ENCODE results near the gene FASN.

The FASN gene

DNA sequence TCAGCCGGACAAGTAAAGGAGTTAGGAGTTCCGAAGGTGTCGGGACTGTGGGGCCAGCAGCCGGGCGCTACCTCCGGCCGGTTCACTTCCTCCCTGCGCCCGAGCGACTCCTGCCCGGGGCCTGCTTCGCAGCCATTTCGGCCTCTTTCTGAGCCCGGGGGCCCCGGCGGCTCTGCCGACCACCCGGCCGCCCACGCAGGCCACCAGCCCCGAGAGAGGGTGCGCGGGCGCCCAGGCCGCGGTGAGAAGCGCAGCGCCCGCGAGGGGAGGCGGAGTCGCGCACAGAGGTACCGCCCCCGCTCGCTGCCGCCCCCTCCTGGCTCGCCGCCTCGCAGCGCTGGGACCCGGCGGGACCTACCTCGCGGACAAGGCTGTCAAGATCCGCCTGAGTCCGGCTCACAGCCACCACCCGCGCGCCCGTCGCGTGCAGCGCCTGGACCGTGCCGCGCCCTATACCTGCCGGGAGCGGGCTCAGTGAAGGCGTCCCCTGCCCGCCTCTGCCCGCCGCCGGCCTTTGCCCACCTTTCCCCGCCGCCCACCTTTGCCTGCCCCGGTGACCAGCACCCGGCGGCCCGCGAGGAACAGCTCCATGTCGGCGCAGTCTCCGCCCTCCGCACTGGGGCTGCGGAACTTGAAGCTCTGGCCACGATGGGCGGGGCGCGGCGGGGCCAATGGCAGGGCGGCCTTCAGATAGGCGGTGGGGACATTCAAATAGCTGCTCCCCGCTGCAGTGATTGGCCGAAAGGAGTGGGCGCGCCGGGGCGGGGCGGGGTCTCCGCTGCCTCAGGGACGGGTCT is 60.7 kb downstream of the FASN start, which contains the start of gene DCXR:
DCXR (minus strand) TSS at position 606 of the 797 bp plus-strand sequence; CDS start at position 591, 15 bp downstream.
- peak; percentile 96 for DNase-seq

GRCh38 chr17:82036634-82037091 is 61.4 kb downstream of the FASN start:
- DNase-seq: no peak

- DNase-seq: no peak
Observed at GRCh38 chr17:82035956-82036633, 61.9 kb downstream of the FASN start.

DNA sequence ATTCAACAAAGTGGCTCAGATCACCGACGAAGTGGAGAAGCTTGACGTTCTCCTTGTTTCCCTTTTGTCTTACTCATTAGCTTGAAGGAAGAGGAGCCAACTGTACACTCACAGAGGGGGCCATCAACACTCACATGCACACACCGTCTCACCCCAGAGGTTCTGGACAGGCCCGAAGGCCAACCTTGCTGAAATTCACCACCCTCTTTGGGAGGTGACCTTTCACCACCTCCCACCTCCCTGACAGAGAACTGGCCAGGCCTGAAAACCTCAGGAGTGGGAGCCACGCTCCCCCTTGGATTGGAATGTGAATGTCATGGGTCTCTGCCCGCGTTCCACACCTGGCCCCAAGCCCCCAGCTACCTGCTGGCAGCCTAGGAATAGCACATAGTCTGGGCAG is 62.5 kb downstream of the FASN start:
- DNase-seq: no peak

DNA sequence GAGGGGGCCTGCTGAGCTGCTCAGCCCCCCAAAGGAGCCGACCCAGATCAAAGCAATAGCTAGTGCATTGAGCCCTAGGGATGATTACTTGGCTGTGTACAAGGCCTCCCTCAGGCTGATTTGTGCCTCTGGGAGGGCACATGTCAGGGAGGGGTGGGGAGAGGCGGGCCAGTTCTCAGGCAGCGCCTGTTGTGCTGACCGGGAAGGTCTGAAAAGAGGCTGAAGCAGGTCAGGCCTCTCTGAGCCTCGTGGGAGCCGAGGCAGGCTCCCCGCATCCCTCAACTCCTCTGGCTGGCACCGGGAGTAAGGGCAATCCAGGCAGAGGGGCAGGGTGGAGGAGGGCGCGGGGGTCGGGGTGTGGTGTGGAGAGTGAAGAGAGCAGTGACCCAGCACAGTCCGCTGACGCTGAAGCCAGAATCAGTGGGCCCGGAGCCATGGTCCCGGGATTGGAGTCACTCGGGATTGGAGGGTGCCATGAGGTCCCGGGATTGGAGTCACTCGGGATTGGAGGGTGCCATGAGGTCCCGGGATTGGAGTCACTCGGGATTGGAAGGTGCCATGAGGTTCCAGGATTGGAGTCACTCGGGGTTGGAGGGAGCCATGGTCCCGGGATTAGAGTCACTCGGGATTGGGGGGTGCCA is 63.5 kb downstream of the FASN start:
- DNase-seq: no peak

DNA sequence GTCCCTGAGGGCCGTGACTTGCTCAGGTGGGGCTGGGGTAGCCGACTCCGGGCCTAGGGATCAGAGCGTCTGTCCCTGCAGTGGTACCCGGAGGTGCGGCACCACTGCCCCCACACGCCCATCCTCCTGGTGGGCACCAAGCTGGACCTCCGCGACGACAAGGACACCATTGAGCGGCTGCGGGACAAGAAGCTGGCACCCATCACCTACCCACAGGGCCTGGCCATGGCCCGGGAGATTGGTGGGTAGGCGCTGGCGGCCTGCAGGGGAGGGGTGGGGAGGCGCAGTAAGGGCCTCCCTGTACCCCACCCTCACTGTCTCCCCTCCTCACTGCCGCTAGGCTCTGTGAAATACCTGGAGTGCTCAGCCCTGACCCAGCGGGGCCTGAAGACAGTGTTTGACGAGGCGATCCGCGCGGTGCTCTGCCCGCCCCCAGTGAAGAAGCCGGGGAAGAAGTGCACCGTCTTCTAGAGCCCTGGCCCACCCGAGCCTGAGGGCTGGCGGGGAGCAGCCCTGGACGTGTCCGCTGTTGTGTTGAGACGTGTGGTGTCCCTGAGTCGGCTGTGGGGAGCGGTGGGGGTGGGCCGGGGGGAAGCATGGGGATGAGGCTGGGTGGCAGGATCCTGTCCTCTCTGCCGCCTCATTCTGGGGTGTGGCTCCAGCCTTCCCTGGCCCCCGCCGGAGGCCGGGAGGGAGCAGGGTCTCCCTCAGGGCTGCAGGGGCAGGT is 64.5 kb downstream of the FASN start:
- DNase-seq: no peak

- DNase-seq: peak; percentile 51
Observed at GRCh38 chr17:82031885-82032627, 66.0 kb downstream of the FASN start.

DNA sequence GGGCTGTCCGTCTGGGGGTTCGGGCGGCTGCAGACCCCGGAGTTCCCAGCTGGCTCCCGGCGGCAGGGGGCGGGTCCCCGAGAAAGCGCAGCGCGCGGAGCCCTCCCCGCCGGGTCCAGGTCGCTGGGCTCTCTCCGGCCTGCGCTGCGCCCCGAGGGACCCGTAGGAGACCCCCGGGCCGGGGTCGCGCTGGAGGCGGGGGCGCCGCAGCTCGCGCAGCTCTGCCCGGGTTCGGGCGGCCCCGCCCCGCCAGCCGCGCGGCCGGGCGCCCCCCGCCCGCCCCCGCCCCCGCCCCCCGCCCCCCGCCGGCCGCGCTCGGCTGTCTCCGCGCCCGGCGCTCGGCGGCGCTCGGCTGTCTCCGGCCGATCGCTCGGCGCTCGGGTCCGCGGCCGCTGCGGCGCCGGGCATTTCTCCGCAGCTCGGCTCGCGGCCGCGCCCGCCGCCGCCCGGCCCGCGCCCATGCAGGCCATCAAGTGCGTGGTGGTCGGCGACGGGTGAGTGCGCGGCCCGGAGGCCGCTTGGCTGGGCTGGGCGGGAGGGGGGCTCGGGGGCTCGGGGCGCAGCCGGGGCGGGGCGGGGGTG is 66.6 kb downstream of the FASN start, which contains the start of gene RAC3:
RAC3 (plus strand) TSS at position 376 of the 582 bp plus-strand sequence; CDS start at position 460, 84 bp downstream.
- no peak for DNase-seq

DNA sequence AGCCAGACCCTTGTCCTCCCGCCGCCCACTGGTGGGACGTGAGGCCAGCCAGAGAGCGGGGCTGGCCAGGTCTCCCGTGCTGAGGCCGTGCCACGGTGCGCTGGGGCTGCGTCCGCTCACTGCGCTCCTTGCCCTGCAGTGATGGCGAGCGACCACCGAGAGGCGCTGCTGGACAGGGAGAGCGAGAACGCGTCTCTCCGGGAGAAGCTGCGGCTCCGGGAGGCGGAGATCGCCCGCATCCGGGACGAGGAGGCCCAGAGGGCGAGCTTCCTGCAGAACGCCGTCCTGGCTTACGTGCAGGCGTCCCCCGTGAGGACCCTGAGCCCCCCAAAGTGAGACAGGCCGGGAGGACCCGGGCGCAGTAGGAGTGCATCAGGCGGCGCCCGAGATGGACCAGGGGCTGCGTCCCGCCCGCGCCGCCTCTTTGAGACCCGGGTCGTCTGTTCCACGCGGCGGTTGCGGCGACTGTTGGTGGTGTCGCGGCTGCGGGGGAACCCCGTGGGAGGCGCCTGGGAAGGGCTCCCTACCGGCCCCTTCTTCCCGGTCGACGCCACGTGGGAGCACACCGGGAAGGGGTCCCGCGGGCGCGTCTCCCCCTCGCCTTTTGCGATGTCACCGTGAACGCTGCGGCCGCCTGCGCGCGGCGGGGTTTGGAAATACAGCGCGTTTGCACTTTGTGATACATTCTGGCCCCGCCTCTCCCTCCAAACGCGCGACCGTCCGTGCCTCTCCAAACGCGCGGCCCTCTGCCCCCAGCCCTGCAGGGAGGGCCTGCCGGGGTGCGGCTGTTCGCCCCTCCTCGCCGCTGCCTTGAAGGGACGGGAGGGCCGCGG is 67.3 kb downstream of the FASN start:
- peak; percentile 85 for DNase-seq

DNA sequence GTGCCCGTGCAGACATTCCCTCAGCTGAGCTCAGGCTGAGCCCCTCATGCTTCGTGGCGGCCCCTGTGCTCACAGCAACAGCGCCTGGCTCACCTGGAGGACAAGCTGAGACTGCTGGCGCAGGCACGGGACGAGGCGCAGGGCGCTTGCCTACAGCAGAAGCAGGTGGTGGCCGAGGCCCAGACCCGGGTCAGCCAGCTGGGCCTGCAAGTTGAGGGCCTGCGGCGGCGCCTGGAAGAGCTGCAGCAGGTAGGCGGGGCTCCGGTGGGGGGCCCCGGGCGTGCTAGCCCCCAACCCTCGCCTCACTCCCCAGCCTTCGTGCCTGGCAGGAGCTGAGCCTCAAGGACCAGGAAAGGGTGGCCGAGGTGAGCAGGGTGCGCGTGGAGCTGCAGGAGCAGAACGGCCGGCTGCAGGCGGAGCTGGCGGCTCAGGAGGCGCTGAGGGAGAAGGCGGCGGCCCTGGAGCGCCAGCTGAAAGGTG is 68.0 kb downstream of the FASN start:
- DNase-seq: no peak

- no peak for DNase-seq
Observed at GRCh38 chr17:82029391-82029790, 68.6 kb downstream of the FASN start.

GRCh38 chr17:82028966-82029365 is 69.1 kb downstream of the FASN start:
- DNase-seq: no peak

All from CD4-positive, alpha-beta T cell treated with Interleukin-12 subunit alpha and Interleukin-12 subunit beta, for 1 hour (primary cell).